ENCODE measurements around the gene SLC12A4.

DNA sequence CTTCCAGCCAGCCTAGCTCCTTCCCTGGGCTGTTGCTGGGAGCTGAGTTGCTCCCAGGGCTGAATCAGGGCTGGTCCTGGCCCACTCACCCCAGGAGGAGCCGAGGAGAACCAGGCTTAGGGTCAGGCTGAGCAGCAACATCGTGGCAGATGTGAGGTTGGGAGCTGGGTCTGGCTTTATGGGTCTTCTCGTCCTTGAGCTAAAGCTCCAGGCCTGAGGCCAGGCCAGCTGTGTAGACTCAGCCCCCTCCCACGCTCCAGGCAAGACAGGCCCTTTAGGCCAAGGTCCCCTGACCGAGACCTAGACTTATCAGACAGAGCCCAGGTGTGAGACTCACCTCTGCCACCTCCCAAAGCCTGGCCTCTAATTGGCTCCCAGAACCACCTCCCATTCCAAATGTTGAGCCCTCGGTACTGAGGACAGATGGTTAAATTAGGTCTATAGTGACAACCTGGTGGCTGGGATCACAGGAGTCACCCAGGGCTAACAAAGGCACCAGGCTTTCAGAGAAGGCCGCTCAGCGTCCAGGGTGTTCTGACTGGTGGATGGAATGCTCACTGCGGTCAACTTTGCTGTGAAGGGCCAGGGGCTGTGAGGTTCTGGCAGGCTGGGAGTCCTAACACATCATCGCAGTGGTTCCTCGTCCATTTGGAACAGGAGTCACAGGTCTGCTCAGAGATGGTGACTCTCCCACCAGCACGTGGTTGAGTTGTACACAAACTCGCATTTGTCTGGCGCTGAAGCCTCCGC is 36.5 kb downstream of the SLC12A4 start, which contains the start of gene CTRL:
- TF ChIP-seq, protein P1, sequence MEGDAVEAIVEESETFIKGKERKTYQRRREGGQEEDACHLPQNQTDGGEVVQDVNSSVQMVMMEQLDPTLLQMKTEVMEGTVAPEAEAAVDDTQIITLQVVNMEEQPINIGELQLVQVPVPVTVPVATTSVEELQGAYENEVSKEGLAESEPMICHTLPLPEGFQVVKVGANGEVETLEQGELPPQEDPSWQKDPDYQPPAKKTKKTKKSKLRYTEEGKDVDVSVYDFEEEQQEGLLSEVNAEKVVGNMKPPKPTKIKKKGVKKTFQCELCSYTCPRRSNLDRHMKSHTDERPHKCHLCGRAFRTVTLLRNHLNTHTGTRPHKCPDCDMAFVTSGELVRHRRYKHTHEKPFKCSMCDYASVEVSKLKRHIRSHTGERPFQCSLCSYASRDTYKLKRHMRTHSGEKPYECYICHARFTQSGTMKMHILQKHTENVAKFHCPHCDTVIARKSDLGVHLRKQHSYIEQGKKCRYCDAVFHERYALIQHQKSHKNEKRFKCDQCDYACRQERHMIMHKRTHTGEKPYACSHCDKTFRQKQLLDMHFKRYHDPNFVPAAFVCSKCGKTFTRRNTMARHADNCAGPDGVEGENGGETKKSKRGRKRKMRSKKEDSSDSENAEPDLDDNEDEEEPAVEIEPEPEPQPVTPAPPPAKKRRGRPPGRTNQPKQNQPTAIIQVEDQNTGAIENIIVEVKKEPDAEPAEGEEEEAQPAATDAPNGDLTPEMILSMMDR (IDR thresholded peaks at IDR 0.05), result peak in 1 of 3 experiments; percentile 4
- no peak for TF ChIP-seq POLR2A (IDR thresholded peaks at IDR 0.05; ENCODE audit: low read depth)
